ENCODE data around the gene KCMF1. TPM values are rescaled to one million over a fixed set of nuclear protein-coding genes. Genes with fewer than 3 reads are reported as not detected.

KCMF1 gene
- total and polyA plus RNA-seq, 2 of the 13 experiments (the other 11 are each of a cell fraction or from before 2014, with no cell fraction given): 62.1 to 116 TPM

- no peak for TF ChIP-seq CSRNP2 (CRISPR knock-in tag; conservative IDR thresholded peaks at IDR 0.05; ENCODE audit: low read depth)
- peak; percentile 88 for TF ChIP-seq ETV5 (CRISPR knock-in tag; IDR thresholded peaks at IDR 0.05; ENCODE audit: borderline replicate concordance)
- TF ChIP-seq ZSCAN31 (CRISPR knock-in tag; IDR thresholded peaks at IDR 0.05; ENCODE audit: low read depth): peak; percentile 91
- TF ChIP-seq PRMT3 (CRISPR knock-in tag; IDR thresholded peaks at IDR 0.05; ENCODE audit: borderline replicate concordance, low read depth): peak; percentile 98
- TF ChIP-seq ZNF251 (CRISPR knock-in tag; IDR thresholded peaks at IDR 0.05): peak; percentile 94; the same call in 1 of the 2 replicates
- TF ChIP-seq RORA (CRISPR knock-in tag; IDR thresholded peaks at IDR 0.05): no peak
- peak; percentile 91 for TF ChIP-seq KLF11 (CRISPR knock-in tag; IDR thresholded peaks at IDR 0.05)
- peak; percentile 90 for TF ChIP-seq RNF2 (conservative IDR thresholded peaks at IDR 0.05; ENCODE audit: low read depth)
- peak; percentile 84 for TF ChIP-seq ZNF777 (CRISPR knock-in tag; IDR thresholded peaks at IDR 0.05)
- TF ChIP-seq ZBTB21 (CRISPR knock-in tag; IDR thresholded peaks at IDR 0.05): no peak; the same call in 1 of the 2 replicates
- peak; percentile 98 for TF ChIP-seq ZFP91 (CRISPR knock-in tag; IDR thresholded peaks at IDR 0.05; ENCODE audit: borderline replicate concordance)
- TF ChIP-seq JDP2 (CRISPR knock-in tag; IDR thresholded peaks at IDR 0.05; ENCODE audit: borderline replicate concordance): no peak
- peak; percentile 77; the same call in 1 of the 2 replicates for TF ChIP-seq SIX4 (CRISPR knock-in tag; IDR thresholded peaks at IDR 0.05)
- no peak for TF ChIP-seq MLLT10 (CRISPR knock-in tag; IDR thresholded peaks at IDR 0.05)
- TF ChIP-seq ZNF574 (CRISPR knock-in tag; IDR thresholded peaks at IDR 0.05): peak; percentile 88
- TF ChIP-seq ZNF20 (CRISPR knock-in tag; IDR thresholded peaks at IDR 0.05): no peak
- TF ChIP-seq ZGPAT (CRISPR knock-in tag; IDR thresholded peaks at IDR 0.05): peak; percentile 98
- peak; percentile 90; the same call in 1 of the 2 replicates for TF ChIP-seq RFXANK (CRISPR knock-in tag; IDR thresholded peaks at IDR 0.05)
- no peak for TF ChIP-seq ATF1 (CRISPR knock-in tag; IDR thresholded peaks at IDR 0.05)
- TF ChIP-seq NPAS2 (CRISPR knock-in tag; IDR thresholded peaks at IDR 0.05; ENCODE audit: borderline replicate concordance): no peak
- no peak for TF ChIP-seq ZBTB1 (CRISPR knock-in tag; IDR thresholded peaks at IDR 0.05; ENCODE audit: borderline replicate concordance)
- TF ChIP-seq NFE2L1 (CRISPR knock-in tag; IDR thresholded peaks at IDR 0.05; ENCODE audit: borderline replicate concordance): no peak
- peak; percentile 94 for TF ChIP-seq CBX1 (IDR thresholded peaks at IDR 0.05; ENCODE audit: low read depth)
- no peak for TF ChIP-seq ZNF382 (CRISPR knock-in tag; IDR thresholded peaks at IDR 0.05; ENCODE audit: borderline replicate concordance)
- TF ChIP-seq ARNT2 (CRISPR knock-in tag; IDR thresholded peaks at IDR 0.05; ENCODE audit: low read depth): peak; percentile 97
Measured at GRCh38 chr2:84925724-84926376, 45.1 kb upstream of the KCMF1 start (continued).
